ENCODE data around the gene BMPR1A. TPM values are rescaled to one million over a fixed set of nuclear protein-coding genes. Genes with fewer than 3 reads are reported as not detected.
A peak's percentile ranks its signal among the peaks of the same experiment; 100 is the strongest.

Gene BMPR1A
- total and polyA plus RNA-seq, 10 of the 15 experiments (the other 5 are each of a cell fraction or from before 2014, with no cell fraction given) = 2.3 to 22.7 (median 13.1) TPM

DNA sequence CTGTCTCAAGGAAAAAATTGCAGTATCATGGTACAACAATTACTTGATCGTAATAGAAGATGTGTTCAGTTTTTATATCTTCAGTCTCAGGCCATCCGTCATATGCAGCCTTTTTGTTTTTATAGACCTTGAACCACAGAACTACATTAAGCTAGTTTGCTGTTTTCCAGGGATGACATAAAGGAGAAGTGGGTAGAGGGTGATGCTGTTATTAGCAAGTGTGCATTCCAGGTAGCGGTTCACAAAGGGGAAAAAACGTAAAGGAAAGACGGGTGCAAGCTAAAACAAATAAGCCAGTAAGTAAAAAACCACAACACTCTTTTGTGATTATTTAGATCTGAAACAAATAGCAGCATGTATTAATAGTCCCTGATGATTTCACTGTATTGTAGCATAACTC is 71.7 kb downstream of the BMPR1A start:
- 71% methylated on average over 5 of the region's 5 CpGs for WGBS (ENCODE audit: insufficient coverage, insufficient replicate concordance, low lambda C conversion rate, missing lambda C conversion rate)
- Histone ChIP-seq H3K36me3 (ENCODE audit: control insufficient read depth in 2 of 2, insufficient read depth in 2 of 2, low read length in 1 of 2) (no peaks in the 10 kb centered on the region), H3K27ac (ENCODE audit: control insufficient read depth, insufficient read depth) (no peak overlapping the region), H3K4me1 (ENCODE audit: control insufficient read depth, insufficient read depth, low read length) (no peaks in the 10 kb centered on the region), H2AFZ (ENCODE audit: control insufficient read depth, low read depth, low read length) (no peak overlapping the region), H4K20me1 (ENCODE audit: control insufficient read depth, insufficient read depth) (no peaks in the 10 kb centered on the region), H3K9ac (ENCODE audit: control insufficient read depth, insufficient read depth, low read length) (no peak overlapping the region), H3K79me2 (ENCODE audit: control insufficient read depth, insufficient read depth, low read length) (peaks cover 8% of the 10 kb centered on the region), H3K4me3 (no peak overlapping the region), H3K4me2 (ENCODE audit: control insufficient read depth, insufficient read depth) (no peak overlapping the region), H3K9me3 (replicated peaks; ENCODE audit: control insufficient read depth, insufficient read depth, low read length) (no peaks in the 10 kb centered on the region), H3K27me3 (replicated peaks in 1 of 2; ENCODE audit: control insufficient read depth in 2 of 2, insufficient read depth in 2 of 2, low read length in 1 of 2) (no peaks in the 10 kb centered on the region)
- ChIA-PET RAD21 (ENCODE audit: unreplicated experiment) (no interaction called here), POLR2A (no interaction called here), CTCF (no interaction called here), SMC1A (ENCODE audit: uncharacterized antibody, unreplicated experiment) (interaction anchor here (0.9 to 1.2 kb wide), 4 partner anchors 8 to 70 kb away, joined by 3 to 4 read pairs (median 3); no protein-coding TSS in a partner anchor)
- no peak for DNase-seq (ENCODE audit: low read depth, low spot score)
- intact Hi-C loops (cut with micrococcal nuclease; ENCODE audit: unreplicated experiment) (no loop called here), in situ Hi-C loops (cut with MboI) (no loop called here)
- ATAC-seq = no peak
- no TSS peak for BruUV-seq (replicated peaks)
- no peak for FAIRE-seq
- TF ChIP-seq RUNX3 (IDR thresholded peaks at IDR 0.05; ENCODE audit: low read length) (peak; percentile 60; the same call in 1 of the 2 replicates), SMARCA5 (IDR thresholded peaks at IDR 0.05) (no peak), POLR2AphosphoS2 (IDR thresholded peaks at IDR 0.05; ENCODE audit: low read depth, low read length) (no peak), SUZ12 (IDR thresholded peaks at IDR 0.05; ENCODE audit: unreplicated experiment) (no peak), ASH2L (IDR thresholded peaks at IDR 0.05; ENCODE audit: borderline replicate concordance, low read depth) (no peak), SUPT20H (IDR thresholded peaks at IDR 0.05; ENCODE audit: borderline replicate concordance, control insufficient read depth, low read depth, low read length) (no peak), ZBED1 (IDR thresholded peaks at IDR 0.05; ENCODE audit: borderline replicate concordance) (no peak), TCF12 (IDR thresholded peaks at IDR 0.05; ENCODE audit: low read depth, low read length) (no peak), EZH2 (IDR thresholded peaks at IDR 0.05; ENCODE audit: borderline replicate concordance, control insufficient read depth, low read depth, low read length) (no peak), NR2C2 (IDR thresholded peaks at IDR 0.05; ENCODE audit: borderline replicate concordance, control insufficient read depth, insufficient read length, low read depth) (no peak), NFYB (IDR thresholded peaks at IDR 0.05; ENCODE audit: insufficient read depth, low read depth, low read length) (no peak), DPF2 (IDR thresholded peaks at IDR 0.05) (no peak), GATAD2B (conservative IDR thresholded peaks at IDR 0.05; ENCODE audit: low read depth) (no peak), MTA2 (IDR thresholded peaks at IDR 0.05; ENCODE audit: low read depth) (no peak)
- TF ChIP-seq, protein P1, sequence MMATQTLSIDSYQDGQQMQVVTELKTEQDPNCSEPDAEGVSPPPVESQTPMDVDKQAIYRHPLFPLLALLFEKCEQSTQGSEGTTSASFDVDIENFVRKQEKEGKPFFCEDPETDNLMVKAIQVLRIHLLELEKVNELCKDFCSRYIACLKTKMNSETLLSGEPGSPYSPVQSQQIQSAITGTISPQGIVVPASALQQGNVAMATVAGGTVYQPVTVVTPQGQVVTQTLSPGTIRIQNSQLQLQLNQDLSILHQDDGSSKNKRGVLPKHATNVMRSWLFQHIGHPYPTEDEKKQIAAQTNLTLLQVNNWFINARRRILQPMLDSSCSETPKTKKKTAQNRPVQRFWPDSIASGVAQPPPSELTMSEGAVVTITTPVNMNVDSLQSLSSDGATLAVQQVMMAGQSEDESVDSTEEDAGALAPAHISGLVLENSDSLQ (IDR thresholded peaks at IDR 0.05) = no peak
- TF ChIP-seq, protein P2, sequence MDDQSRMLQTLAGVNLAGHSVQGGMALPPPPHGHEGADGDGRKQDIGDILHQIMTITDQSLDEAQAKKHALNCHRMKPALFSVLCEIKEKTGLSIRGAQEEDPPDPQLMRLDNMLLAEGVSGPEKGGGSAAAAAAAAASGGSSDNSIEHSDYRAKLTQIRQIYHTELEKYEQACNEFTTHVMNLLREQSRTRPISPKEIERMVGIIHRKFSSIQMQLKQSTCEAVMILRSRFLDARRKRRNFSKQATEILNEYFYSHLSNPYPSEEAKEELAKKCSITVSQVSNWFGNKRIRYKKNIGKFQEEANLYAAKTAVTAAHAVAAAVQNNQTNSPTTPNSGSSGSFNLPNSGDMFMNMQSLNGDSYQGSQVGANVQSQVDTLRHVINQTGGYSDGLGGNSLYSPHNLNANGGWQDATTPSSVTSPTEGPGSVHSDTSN (IDR thresholded peaks at IDR 0.05; ENCODE audit: insufficient replicate concordance, low read depth, low read length) = no peak
- TF ChIP-seq, protein P3, sequence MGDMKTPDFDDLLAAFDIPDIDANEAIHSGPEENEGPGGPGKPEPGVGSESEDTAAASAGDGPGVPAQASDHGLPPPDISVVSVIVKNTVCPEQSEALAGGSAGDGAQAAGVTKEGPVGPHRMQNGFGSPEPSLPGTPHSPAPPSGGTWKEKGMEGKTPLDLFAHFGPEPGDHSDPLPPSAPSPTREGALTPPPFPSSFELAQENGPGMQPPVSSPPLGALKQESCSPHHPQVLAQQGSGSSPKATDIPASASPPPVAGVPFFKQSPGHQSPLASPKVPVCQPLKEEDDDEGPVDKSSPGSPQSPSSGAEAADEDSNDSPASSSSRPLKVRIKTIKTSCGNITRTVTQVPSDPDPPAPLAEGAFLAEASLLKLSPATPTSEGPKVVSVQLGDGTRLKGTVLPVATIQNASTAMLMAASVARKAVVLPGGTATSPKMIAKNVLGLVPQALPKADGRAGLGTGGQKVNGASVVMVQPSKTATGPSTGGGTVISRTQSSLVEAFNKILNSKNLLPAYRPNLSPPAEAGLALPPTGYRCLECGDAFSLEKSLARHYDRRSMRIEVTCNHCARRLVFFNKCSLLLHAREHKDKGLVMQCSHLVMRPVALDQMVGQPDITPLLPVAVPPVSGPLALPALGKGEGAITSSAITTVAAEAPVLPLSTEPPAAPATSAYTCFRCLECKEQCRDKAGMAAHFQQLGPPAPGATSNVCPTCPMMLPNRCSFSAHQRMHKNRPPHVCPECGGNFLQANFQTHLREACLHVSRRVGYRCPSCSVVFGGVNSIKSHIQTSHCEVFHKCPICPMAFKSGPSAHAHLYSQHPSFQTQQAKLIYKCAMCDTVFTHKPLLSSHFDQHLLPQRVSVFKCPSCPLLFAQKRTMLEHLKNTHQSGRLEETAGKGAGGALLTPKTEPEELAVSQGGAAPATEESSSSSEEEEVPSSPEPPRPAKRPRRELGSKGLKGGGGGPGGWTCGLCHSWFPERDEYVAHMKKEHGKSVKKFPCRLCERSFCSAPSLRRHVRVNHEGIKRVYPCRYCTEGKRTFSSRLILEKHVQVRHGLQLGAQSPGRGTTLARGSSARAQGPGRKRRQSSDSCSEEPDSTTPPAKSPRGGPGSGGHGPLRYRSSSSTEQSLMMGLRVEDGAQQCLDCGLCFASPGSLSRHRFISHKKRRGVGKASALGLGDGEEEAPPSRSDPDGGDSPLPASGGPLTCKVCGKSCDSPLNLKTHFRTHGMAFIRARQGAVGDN (IDR thresholded peaks at IDR 0.05) = no peak
- TF ChIP-seq, protein P4, sequence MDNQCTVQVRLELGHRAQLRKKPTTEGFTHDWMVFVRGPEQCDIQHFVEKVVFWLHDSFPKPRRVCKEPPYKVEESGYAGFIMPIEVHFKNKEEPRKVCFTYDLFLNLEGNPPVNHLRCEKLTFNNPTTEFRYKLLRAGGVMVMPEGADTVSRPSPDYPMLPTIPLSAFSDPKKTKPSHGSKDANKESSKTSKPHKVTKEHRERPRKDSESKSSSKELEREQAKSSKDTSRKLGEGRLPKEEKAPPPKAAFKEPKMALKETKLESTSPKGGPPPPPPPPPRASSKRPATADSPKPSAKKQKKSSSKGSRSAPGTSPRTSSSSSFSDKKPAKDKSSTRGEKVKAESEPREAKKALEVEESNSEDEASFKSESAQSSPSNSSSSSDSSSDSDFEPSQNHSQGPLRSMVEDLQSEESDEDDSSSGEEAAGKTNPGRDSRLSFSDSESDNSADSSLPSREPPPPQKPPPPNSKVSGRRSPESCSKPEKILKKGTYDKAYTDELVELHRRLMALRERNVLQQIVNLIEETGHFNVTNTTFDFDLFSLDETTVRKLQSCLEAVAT (IDR thresholded peaks at IDR 0.05) = no peak

Data from GM12878 (cell line).